HUES48 (cell line): ENCODE measurements around the gene GALNT7.
"Not testable (repeated sequence)": the region's sequence is repeated elsewhere in the genome, so short reads cannot be mapped to it uniquely, and the experiment has no call there.

Source experiments
- H3K27ac ChIP-seq: one replicate; pipeline ENCODE4 v1.7.0; 2013; ENCODE audit warnings: low read depth, low read length, inconsistent platforms
- H3K27me3 ChIP-seq: 2 replicates; pipeline ENCODE4 v1.6.1; 2013; ENCODE audit warnings: mild to moderate bottlenecking, low read length; ENCODE audit not compliant: control insufficient read depth, insufficient read depth
- H3K36me3 ChIP-seq: 2 replicates; pipeline ENCODE4 v1.6.1; 2013; ENCODE audit warnings: low read length; ENCODE audit not compliant: control insufficient read depth, insufficient read depth
- H3K4me1 ChIP-seq: 2 replicates; pipeline ENCODE4 v1.6.1; 2013; ENCODE audit warnings: mild to moderate bottlenecking, low read length; ENCODE audit not compliant: control insufficient read depth, insufficient read depth
- H3K4me3 ChIP-seq: 2 replicates; pipeline ENCODE4 v1.5.1; 2013; ENCODE audit warnings: mild to moderate bottlenecking, low read depth, low read length
- H3K9ac ChIP-seq: 2 replicates; pipeline ENCODE4 v1.6.1; 2013; ENCODE audit warnings: mild to moderate bottlenecking, low read depth, low read length, moderate library complexity
- H3K9me3 ChIP-seq: 2 replicates; pipeline ENCODE4 v1.6.1; 2013; ENCODE audit warnings: low read length; ENCODE audit not compliant: control insufficient read depth, insufficient read depth

Gene GALNT7

GRCh38 chr4:173168396-173169177 lies at the start of gene GALNT7:
TSS of gene GALNT7 (plus strand) at chr4:173168811. CDS start at chr4:173168836, 25 bp downstream.
- Histone ChIP-seq H3K27me3 (no peaks in the 10 kb centered on the region), H3K9me3 (no peaks in the 10 kb centered on the region), H3K36me3 (peaks cover 29% of the 10 kb centered on the region), H3K9ac (peak within 1 kb of the TSS; percentile 89), H3K27ac (peak within 1 kb of the TSS; percentile 96), H3K4me3 (peak within 1 kb of the TSS; percentile 92), H3K4me1 (peaks cover 37% of the 10 kb centered on the region)

- not testable (repeated sequence) for H3K36me3 ChIP-seq, H3K4me1 ChIP-seq, H3K4me3 ChIP-seq, H3K9ac ChIP-seq, H3K9me3 ChIP-seq, H3K27me3 ChIP-seq, H3K27ac ChIP-seq
These were observed 49.8 kb upstream of the GALNT7 start for GRCh38 chr4:173118819-173119218.

GRCh38 chr4:173119818-173120217 lies 48.8 kb upstream of the GALNT7 start:
- no peak overlapping the region for H3K27ac ChIP-seq
- no peaks in the 10 kb centered on the region for H3K27me3 ChIP-seq
- 0 out of 2 replicates have a peak, but pooled peaks cover 6% of the 10 kb centered on the region for H3K4me1 ChIP-seq
- no peaks in the 10 kb centered on the region for H3K9me3 ChIP-seq
- H3K36me3 ChIP-seq, result no peaks in the 10 kb centered on the region
- H3K9ac ChIP-seq, result no peak overlapping the region
- H3K4me3 ChIP-seq, result no peak overlapping the region

GRCh38 chr4:173121076-173121561 lies 47.5 kb upstream of the GALNT7 start:
- Histone ChIP-seq H3K36me3 (no peaks in the 10 kb centered on the region), H3K9me3 (no peaks in the 10 kb centered on the region), H3K9ac (no peak overlapping the region), H3K4me3 (no peak overlapping the region), H3K4me1 (0 out of 2 replicates have a peak, but pooled peaks cover 6% of the 10 kb centered on the region), H3K27ac (peak overlapping the region; percentile 29), H3K27me3 (no peaks in the 10 kb centered on the region)

GRCh38 chr4:173124209-173124865 lies 44.3 kb upstream of the GALNT7 start:
- H3K9ac ChIP-seq, result no peak overlapping the region
- no peaks in the 10 kb centered on the region for H3K27me3 ChIP-seq
- no peaks in the 10 kb centered on the region for H3K9me3 ChIP-seq
- 0 out of 2 replicates have a peak, but pooled peaks cover 6% of the 10 kb centered on the region for H3K4me1 ChIP-seq
- no peak overlapping the region for H3K27ac ChIP-seq
- no peaks in the 10 kb centered on the region for H3K36me3 ChIP-seq
- H3K4me3 ChIP-seq, result no peak overlapping the region

GRCh38 chr4:173125216-173125812 lies 43.3 kb upstream of the GALNT7 start:
- Histone ChIP-seq H3K27me3 (no peaks in the 10 kb centered on the region), H3K9me3 (no peaks in the 10 kb centered on the region), H3K36me3 (no peaks in the 10 kb centered on the region), H3K27ac (no peak overlapping the region), H3K4me3 (no peak overlapping the region), H3K4me1 (0 out of 2 replicates have a peak, but pooled peaks cover 6% of the 10 kb centered on the region), H3K9ac (no peak overlapping the region)

GRCh38 chr4:173128199-173128890 lies 40.3 kb upstream of the GALNT7 start:
- H3K4me1 ChIP-seq, result no peaks in the 10 kb centered on the region
- H3K9ac ChIP-seq, result no peak overlapping the region
- H3K27me3 ChIP-seq, result no peaks in the 10 kb centered on the region
- no peaks in the 10 kb centered on the region for H3K36me3 ChIP-seq
- no peak overlapping the region for H3K4me3 ChIP-seq
- H3K27ac ChIP-seq, result no peak overlapping the region
- no peaks in the 10 kb centered on the region for H3K9me3 ChIP-seq

- no peak overlapping the region for H3K27ac ChIP-seq
- no peaks in the 10 kb centered on the region for H3K9me3 ChIP-seq
- no peak overlapping the region for H3K9ac ChIP-seq
- H3K4me3 ChIP-seq, result no peak overlapping the region
- no peaks in the 10 kb centered on the region for H3K27me3 ChIP-seq
- H3K4me1 ChIP-seq, result no peaks in the 10 kb centered on the region
- H3K36me3 ChIP-seq, result no peaks in the 10 kb centered on the region
These were observed 37.9 kb upstream of the GALNT7 start for GRCh38 chr4:173130687-173131086.

GRCh38 chr4:173134426-173134825 lies 34.2 kb upstream of the GALNT7 start:
- no peaks in the 10 kb centered on the region for H3K27me3 ChIP-seq
- H3K36me3 ChIP-seq, result no peaks in the 10 kb centered on the region
- no peak overlapping the region for H3K4me3 ChIP-seq
- no peak overlapping the region for H3K27ac ChIP-seq
- no peak overlapping the region for H3K9ac ChIP-seq
- peaks cover 8% of the 10 kb centered on the region for H3K4me1 ChIP-seq
- H3K9me3 ChIP-seq, result no peaks in the 10 kb centered on the region

GRCh38 chr4:173135241-173135847 lies 33.3 kb upstream of the GALNT7 start:
- H3K9ac ChIP-seq, result no peak overlapping the region
- H3K4me3 ChIP-seq, result no peak overlapping the region
- H3K27me3 ChIP-seq, result no peaks in the 10 kb centered on the region
- no peaks in the 10 kb centered on the region for H3K36me3 ChIP-seq
- no peak overlapping the region for H3K27ac ChIP-seq
- peaks cover 14% of the 10 kb centered on the region for H3K4me1 ChIP-seq
- no peaks in the 10 kb centered on the region for H3K9me3 ChIP-seq
